Activated naive CD8-positive, alpha-beta T cell treated with anti-CD3 and anti-CD28 coated beads, Interleukin-2, amount 10 ng/mL, durations not matched to agents 7 days and 5 days (primary cell): ENCODE measurements around the gene PSMB2. TPM values are rescaled to one million over a fixed set of nuclear protein-coding genes. Genes with fewer than 3 reads are reported as not detected.
A peak's percentile ranks its signal among the peaks of the same experiment; 100 is the strongest.
"Not testable (repeated sequence)": the region's sequence is repeated elsewhere in the genome, so short reads cannot be mapped to it uniquely, and the experiment has no call there.

Source experiments
- ATAC-seq: fragments of 150-1000 bp; cut with Tn5 transposase; one replicate; pipeline ENCODE4 v1.10.0; 2021; ENCODE audit warnings: low read depth, moderate library complexity
- POLR2A ChIA-PET: fragments of 350-600 bp; sonication (Branson Sonifier 250); formaldehyde crosslinking; loops from one replicate; lab custom pipeline; 2021; ENCODE audit warnings: antibody characterized with exemption; lab: Charles Lee
- DNase-seq: peaks from one replicate; pipeline ENCODE4 v3.0.0; 2021
- H3K27ac Mint-ChIP-seq: one replicate; pipeline ENCODE4 v1.8.0; 2022; ENCODE audit warnings: mild to moderate bottlenecking, mixed read lengths
- H3K27me3 Mint-ChIP-seq: one replicate; pipeline ENCODE4 v1.8.0; 2022; ENCODE audit warnings: mild to moderate bottlenecking, moderate library complexity, mixed read lengths
- H3K36me3 Mint-ChIP-seq: one replicate; pipeline ENCODE4 v1.8.0; 2021; ENCODE audit warnings: mild to moderate bottlenecking, mixed read lengths
- H3K4me1 Mint-ChIP-seq: one replicate; pipeline ENCODE4 v1.8.0; 2021; ENCODE audit warnings: mixed read lengths
- H3K4me3 Mint-ChIP-seq: one replicate; pipeline ENCODE4 v1.8.0; 2022; ENCODE audit warnings: mild to moderate bottlenecking, moderate library complexity, mixed read lengths
- H3K9me3 Mint-ChIP-seq: one replicate; pipeline ENCODE4 v1.8.0; 2021; ENCODE audit warnings: mixed read lengths
- total RNA-seq, 2 experiments: library from RNA; stranded (reverse); gene quantifications; one replicate each; pipeline ENCODE4 v1.2.3, GENCODE V29; 2021

PSMB2 gene
- total RNA-seq, result 10 to 100 TPM; 55.1 to 58.0 TPM

- H3K4me1 Mint-ChIP-seq, result peaks cover 25% of the 10 kb centered on the region
- DNase-seq (peak; percentile 97), ATAC-seq (peak; percentile 92)
- peak within 1 kb of the TSS; percentile 98 for H3K4me3 Mint-ChIP-seq
- POLR2A ChIA-PET, result interaction anchor here (1.2 kb wide), 1 partner anchor 64 kb away, joined by 4 read pairs; no protein-coding TSS in a partner anchor
- peaks cover 34% of the 10 kb centered on the region for H3K27me3 Mint-ChIP-seq
- H3K9me3 Mint-ChIP-seq, result no peaks in the 10 kb centered on the region
- peaks cover 3% of the 10 kb centered on the region for H3K36me3 Mint-ChIP-seq
- peak within 1 kb of the TSS; percentile 99 for H3K27ac Mint-ChIP-seq
Observed at GRCh38 chr1:35641233-35641866, at the start of gene PSMB2. Gene PSMB2 (minus strand): TSS chr1:35641526. CDS start chr1:35641432, 94 bp downstream.

GRCh38 chr1:35691080-35691479, 49.8 kb upstream of the PSMB2 start:
- Mint-ChIP-seq H3K36me3 (no peaks in the 10 kb centered on the region), H3K4me1 (no peaks in the 10 kb centered on the region), H3K4me3 (no peak overlapping the region), H3K27me3 (peaks cover 25% of the 10 kb centered on the region), H3K27ac (no peak overlapping the region), H3K9me3 (no peaks in the 10 kb centered on the region)
- POLR2A ChIA-PET, result no interaction called here
- DNase-seq, result no peak
- no peak for ATAC-seq

DNA sequence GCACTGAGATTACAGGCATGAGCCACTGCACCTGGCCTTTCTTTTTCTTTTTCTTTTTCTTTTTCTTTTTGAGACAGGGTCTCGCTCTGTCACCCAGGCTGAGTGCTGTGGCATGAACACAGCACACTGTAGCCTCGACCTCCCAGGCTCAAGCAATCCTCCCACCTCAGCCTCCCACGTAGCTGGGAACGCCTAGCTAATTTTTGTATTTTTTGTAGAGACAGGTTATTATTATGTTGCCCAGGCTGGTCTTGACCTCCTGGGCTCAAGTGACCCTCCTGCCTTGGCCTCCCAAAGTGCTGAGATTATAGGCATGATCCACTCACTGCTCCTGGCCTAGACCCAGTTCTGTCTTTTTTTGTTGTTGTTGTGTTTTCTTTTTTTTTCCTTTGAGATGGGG, 48.8 kb upstream of the PSMB2 start:
- H3K4me3 Mint-ChIP-seq, H3K4me1 Mint-ChIP-seq, POLR2A ChIA-PET, H3K27ac Mint-ChIP-seq, H3K36me3 Mint-ChIP-seq, ATAC-seq, DNase-seq, H3K9me3 Mint-ChIP-seq: not testable (repeated sequence)
- H3K27me3 Mint-ChIP-seq, result peaks cover 24% of the 10 kb centered on the region

GRCh38 chr1:35688161-35688560, 46.8 kb upstream of the PSMB2 start:
- Mint-ChIP-seq H3K27me3 (peaks cover 26% of the 10 kb centered on the region), H3K36me3 (no peaks in the 10 kb centered on the region)

DNA sequence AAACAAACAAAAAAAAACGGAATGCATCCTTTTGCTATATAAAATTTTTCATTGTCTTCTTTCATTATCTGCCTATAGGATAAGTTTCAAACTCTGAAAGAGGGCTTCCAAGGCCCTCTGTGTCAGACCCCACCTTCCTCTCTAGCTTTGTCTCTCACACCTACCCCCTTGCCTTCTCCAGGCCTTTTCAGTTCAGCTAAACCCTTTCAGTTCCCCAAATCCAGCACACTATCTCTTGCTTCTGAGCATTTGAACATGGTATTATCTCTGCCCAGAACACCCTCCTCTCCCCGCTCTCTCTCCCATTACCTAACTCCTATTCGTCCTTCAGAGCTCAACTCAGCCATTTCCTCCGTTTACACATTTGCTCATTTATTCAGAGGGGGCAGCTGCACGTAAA, 41.7 kb upstream of the PSMB2 start:
- Mint-ChIP-seq H3K9me3 (no peaks in the 10 kb centered on the region), H3K27me3 (peaks cover 30% of the 10 kb centered on the region), H3K27ac (no peak overlapping the region), H3K36me3 (no peaks in the 10 kb centered on the region), H3K4me1 (no peaks in the 10 kb centered on the region), H3K4me3 (no peak overlapping the region)
- DNase-seq, result no peak
- ATAC-seq, result no peak
- POLR2A ChIA-PET, result no interaction called here

More at GRCh38 chr1:35688161-35688560, 46.8 kb upstream of the PSMB2 start:
- POLR2A ChIA-PET, result no interaction called here
- Mint-ChIP-seq H3K27ac (no peak overlapping the region), H3K9me3 (no peaks in the 10 kb centered on the region), H3K4me3 (no peak overlapping the region), H3K4me1 (no peaks in the 10 kb centered on the region)
- DNase-seq (no peak), ATAC-seq (no peak)

DNA sequence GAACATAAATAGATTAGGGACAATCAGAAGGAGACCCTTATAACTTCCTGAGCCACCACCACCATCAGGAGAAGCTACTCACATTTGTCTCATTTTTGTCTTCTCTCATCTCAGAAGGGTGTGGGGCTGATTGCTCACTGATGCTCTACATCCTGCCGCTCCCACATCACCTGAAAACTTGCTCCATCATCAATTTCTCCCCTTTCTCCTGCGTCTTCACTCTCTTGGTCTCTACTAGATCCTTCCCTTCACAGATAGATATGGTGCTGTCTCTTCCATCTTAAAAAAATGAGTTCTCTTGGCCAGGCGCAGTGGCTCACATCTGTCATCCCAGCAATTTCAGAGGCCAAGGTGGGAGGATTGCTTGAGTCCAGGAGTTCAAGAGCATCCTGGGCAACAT, 38.9 kb upstream of the PSMB2 start:
- peaks cover 16% of the 10 kb centered on the region for H3K27me3 Mint-ChIP-seq
- H3K36me3 Mint-ChIP-seq, result no peaks in the 10 kb centered on the region
- no peaks in the 10 kb centered on the region for H3K4me1 Mint-ChIP-seq
- ATAC-seq, result no peak
- DNase-seq, result no peak
- no peak overlapping the region for H3K4me3 Mint-ChIP-seq
- POLR2A ChIA-PET, result no interaction called here
- H3K9me3 Mint-ChIP-seq, result no peaks in the 10 kb centered on the region
- no peak overlapping the region for H3K27ac Mint-ChIP-seq

GRCh38 chr1:35675773-35676172, 34.4 kb upstream of the PSMB2 start:
- Mint-ChIP-seq H3K9me3 (no peaks in the 10 kb centered on the region), H3K27ac (no peak overlapping the region), H3K27me3 (peaks cover 15% of the 10 kb centered on the region), H3K4me1 (no peaks in the 10 kb centered on the region), H3K36me3 (no peaks in the 10 kb centered on the region), H3K4me3 (no peak overlapping the region)
- ATAC-seq, result no peak
- POLR2A ChIA-PET, result no interaction called here
- no peak for DNase-seq

DNA sequence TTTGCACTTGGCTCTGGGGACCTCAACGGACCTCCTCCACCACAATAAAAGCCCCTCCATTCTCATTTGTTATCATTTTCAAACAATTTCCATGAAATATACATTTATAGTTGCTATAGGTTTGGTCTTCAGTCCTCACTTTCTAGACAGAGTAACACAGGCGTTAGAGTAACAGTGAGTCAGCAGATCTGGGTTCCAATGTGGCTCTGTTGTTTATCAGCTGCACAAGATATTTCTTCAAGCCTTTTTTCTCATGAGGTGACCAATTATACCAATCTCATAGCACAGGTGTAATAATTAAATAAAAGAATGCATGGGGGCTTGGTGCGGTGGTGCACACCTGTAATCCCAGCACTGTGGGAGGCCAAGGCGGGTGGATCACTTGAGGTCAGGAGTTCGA, 32.8 kb upstream of the PSMB2 start:
- Mint-ChIP-seq H3K4me3 (no peak overlapping the region), H3K9me3 (no peaks in the 10 kb centered on the region), H3K4me1 (no peaks in the 10 kb centered on the region), H3K27ac (no peak overlapping the region), H3K27me3 (peaks cover 14% of the 10 kb centered on the region), H3K36me3 (no peaks in the 10 kb centered on the region)
- POLR2A ChIA-PET, result no interaction called here
- DNase-seq (no peak), ATAC-seq (no peak)

- no peak for ATAC-seq
- Mint-ChIP-seq H3K27me3 (peaks cover 22% of the 10 kb centered on the region), H3K4me3 (no peak overlapping the region), H3K27ac (no peak overlapping the region), H3K4me1 (no peaks in the 10 kb centered on the region), H3K36me3 (no peaks in the 10 kb centered on the region), H3K9me3 (no peaks in the 10 kb centered on the region)
- POLR2A ChIA-PET, result no interaction called here
- DNase-seq, result no peak
Observed at GRCh38 chr1:35672116-35672515, 30.8 kb upstream of the PSMB2 start.

DNA sequence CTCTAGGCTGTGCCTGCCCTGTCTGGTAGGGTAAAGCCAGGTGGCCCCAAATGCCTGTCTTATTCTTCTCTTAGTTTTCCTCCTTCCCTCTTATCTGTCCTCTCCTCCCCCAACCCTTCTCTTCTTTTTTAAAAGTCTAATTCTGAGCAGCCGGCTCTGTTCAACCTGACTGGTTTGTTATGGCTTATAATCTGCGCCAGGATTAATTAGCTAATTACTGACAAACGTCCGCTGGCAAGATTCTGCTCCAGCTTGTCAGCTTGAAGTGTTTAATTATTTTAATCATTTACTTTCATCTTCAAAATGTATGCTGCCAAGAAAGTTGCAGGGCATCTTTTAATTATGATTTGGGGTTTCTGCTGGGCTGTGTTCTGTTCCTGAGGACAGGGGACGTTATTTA, 27.2 kb upstream of the PSMB2 start:
- no peak for DNase-seq
- H3K4me1 Mint-ChIP-seq, result no peaks in the 10 kb centered on the region
- no peak overlapping the region for H3K27ac Mint-ChIP-seq
- no peak overlapping the region for H3K4me3 Mint-ChIP-seq
- H3K9me3 Mint-ChIP-seq, result no peaks in the 10 kb centered on the region
- ATAC-seq, result no peak
- H3K27me3 Mint-ChIP-seq, result peaks cover 33% of the 10 kb centered on the region
- H3K36me3 Mint-ChIP-seq, result no peaks in the 10 kb centered on the region
- POLR2A ChIA-PET, result interaction anchor here (0.5 kb wide), 1 partner anchor 22 kb away, joined by 3 read pairs; no protein-coding TSS in a partner anchor

DNA sequence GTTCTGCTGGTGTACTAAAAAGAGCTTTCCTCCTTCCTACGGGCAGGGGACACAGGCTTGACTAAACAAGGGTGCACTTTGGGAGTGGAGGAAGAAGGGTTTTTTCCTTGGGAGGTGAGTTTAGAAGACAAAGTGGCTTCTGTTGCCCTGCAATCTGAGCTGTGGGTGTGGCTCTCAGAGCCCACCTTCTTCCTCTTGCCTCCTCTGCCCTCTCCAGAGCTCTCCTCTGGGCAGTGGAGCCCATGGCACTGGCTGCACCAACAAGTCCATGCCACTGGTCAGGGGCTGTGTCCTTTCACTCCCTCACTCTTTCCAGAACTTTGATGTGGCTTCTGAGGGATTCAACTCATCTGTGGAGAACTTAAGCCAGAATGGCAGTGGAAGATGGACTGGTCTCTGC, 25.6 kb upstream of the PSMB2 start:
- no peak for DNase-seq
- POLR2A ChIA-PET, result no interaction called here
- H3K4me3 Mint-ChIP-seq, result no peak overlapping the region
- H3K27me3 Mint-ChIP-seq, result peaks cover 33% of the 10 kb centered on the region
- H3K27ac Mint-ChIP-seq, result no peak overlapping the region
- H3K9me3 Mint-ChIP-seq, result no peaks in the 10 kb centered on the region
- ATAC-seq, result no peak
- no peaks in the 10 kb centered on the region for H3K36me3 Mint-ChIP-seq
- no peaks in the 10 kb centered on the region for H3K4me1 Mint-ChIP-seq

DNA sequence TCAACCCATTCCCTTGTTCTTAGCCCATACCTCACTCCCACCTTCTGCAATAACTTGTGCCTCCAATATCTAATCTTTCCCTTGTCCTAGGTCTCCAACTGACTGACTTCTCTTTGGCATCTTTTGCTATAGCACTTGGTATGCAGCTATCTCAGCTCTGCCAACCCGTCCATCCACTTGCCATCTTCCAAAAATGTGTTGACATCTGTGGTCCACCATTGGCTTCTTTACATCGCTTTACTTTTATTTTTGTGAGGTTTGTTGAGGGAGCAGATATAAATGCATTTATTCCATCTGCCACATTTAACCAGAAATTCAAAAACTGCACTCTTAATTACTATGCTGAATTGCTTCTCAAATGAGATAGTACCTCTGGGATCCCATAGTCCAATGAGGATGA, 24.9 kb upstream of the PSMB2 start:
- DNase-seq (no peak), ATAC-seq (no peak)
- no peak overlapping the region for H3K4me3 Mint-ChIP-seq
- H3K4me1 Mint-ChIP-seq, result no peaks in the 10 kb centered on the region
- H3K27me3 Mint-ChIP-seq, result peaks cover 28% of the 10 kb centered on the region
- H3K27ac Mint-ChIP-seq, result no peak overlapping the region
- no peaks in the 10 kb centered on the region for H3K36me3 Mint-ChIP-seq
- POLR2A ChIA-PET, result no interaction called here
- no peaks in the 10 kb centered on the region for H3K9me3 Mint-ChIP-seq

- H3K27me3 Mint-ChIP-seq, result peaks cover 29% of the 10 kb centered on the region
- no peaks in the 10 kb centered on the region for H3K9me3 Mint-ChIP-seq
- DNase-seq (no peak), ATAC-seq (no peak)
- H3K36me3 Mint-ChIP-seq, result no peaks in the 10 kb centered on the region
- POLR2A ChIA-PET, result no interaction called here
- no peak overlapping the region for H3K4me3 Mint-ChIP-seq
- no peaks in the 10 kb centered on the region for H3K4me1 Mint-ChIP-seq
- no peak overlapping the region for H3K27ac Mint-ChIP-seq
Observed at GRCh38 chr1:35663434-35663833, 22.1 kb upstream of the PSMB2 start.

- Mint-ChIP-seq H3K4me3 (no peak overlapping the region), H3K36me3 (no peaks in the 10 kb centered on the region), H3K9me3 (no peaks in the 10 kb centered on the region), H3K27ac (no peak overlapping the region), H3K27me3 (peaks cover 19% of the 10 kb centered on the region), H3K4me1 (no peaks in the 10 kb centered on the region)
- POLR2A ChIA-PET, result no interaction called here
- ATAC-seq, result no peak
- no peak for DNase-seq
Observed at GRCh38 chr1:35661474-35661795, 20.1 kb upstream of the PSMB2 start.
